SKM-1 treated with dmso at 0.1 percent for 144 hours (cell line): Measurements from ENCODE around the gene AUTS2.
A peak's percentile ranks its signal among the peaks of the same experiment; 100 is the strongest.

Experiments
- DNase-seq: peaks from one replicate; lab custom pipeline; 2025; ENCODE audit not compliant: unreplicated experiment; lab: John Stamatoyannopoulos, UW

The AUTS2 gene

DNA sequence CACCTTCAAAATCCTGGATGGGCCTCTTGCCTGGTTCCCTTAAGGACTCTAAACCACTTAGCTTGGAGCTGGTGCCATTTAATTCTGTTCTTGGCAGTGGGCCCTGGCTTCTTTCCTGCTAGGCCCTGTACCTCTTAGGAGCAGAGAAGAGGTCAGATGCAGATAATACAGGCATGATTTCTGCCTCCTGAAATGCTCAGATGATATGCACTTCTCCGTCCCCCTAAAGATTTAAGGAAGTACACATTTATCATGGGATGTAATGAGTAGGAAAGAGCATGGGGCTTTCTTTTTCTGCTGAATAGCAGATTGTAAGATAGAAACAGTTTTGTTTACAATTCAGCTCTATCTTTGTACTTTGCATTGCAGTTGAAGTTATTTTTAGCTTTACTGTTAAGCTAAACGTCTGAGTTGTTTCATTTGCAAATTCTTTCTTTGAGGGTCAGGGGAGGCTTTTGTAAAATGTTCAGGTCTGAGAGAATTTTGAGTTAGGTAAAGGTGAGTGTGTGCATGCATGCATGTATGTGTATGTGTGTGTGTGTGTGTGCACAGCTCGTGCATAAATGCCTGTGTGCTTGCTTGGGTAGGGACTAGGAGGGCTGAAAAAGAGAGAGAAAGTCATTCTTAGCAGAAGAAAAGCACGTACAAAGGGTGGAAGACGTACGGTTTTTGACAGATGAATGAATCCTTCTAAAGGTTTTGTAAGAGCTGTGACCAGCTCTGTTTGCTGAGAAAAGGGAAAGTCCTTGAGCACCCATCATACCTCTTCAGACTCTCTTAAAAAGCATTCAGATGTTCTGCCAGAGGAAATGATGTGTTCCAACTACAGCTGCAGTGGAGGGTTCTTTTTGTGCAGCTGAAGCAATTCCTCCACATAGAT, 364.2 kb downstream of the AUTS2 start:
- no peak for DNase-seq

DNA sequence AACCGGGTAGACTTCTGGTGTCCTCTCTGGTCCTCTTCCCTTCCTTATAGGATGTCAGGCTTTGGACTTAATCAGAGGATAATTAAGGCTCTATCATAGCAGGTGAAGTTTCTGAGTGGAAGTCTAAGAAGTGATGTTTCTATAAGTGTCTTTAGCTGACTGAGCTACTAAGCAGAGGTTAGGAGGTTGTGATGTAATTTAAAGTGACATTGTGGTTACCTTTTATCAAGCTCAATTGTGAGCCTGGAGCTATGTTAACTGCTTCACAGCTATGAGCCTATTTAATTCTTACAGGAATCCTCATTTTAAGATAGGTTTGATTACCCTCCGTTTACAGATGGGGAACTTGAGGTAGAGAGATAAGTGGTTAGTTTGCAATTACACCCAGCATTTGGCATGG, 365.1 kb downstream of the AUTS2 start:
- no peak for DNase-seq

DNA sequence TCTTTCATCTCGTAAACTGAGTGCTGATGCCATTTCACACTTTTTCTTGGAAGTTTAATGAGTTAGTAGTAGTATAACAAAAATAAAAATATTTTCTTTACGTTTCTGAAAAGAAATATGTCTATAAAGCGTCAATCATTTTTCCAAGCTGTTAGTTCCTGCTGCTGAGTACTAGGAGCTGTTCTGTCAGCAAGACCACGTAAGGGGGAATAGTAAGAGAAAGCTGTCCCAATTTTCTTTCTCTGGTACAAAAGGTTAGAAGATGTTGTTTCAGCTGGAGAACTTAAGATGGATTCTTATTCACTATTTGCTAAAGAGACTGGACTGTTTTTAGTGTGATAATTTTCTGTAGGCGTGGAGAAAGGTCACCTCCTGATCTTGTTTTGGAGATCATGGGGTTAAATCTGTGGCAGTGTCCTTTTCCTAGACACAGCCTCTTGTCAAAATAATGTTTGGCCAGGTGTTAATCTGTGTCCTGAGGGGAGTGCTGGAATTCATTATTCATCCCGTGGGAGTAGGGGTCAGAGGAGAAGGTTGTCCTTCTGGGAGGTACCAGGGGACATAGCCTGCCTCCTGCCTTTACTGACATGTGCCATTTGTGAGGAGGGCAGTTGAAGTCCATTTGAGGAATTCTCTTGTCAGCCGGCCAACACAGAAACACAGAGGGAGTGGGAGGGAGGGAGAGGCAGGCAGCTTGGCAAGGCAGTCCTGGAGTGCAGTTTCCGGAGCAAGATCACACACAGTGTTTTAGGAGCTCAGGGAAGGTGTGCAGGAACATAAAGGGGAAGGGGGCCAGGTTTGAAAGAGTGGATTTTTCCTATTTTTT, 368.7 kb downstream of the AUTS2 start:
- DNase-seq = no peak

DNA sequence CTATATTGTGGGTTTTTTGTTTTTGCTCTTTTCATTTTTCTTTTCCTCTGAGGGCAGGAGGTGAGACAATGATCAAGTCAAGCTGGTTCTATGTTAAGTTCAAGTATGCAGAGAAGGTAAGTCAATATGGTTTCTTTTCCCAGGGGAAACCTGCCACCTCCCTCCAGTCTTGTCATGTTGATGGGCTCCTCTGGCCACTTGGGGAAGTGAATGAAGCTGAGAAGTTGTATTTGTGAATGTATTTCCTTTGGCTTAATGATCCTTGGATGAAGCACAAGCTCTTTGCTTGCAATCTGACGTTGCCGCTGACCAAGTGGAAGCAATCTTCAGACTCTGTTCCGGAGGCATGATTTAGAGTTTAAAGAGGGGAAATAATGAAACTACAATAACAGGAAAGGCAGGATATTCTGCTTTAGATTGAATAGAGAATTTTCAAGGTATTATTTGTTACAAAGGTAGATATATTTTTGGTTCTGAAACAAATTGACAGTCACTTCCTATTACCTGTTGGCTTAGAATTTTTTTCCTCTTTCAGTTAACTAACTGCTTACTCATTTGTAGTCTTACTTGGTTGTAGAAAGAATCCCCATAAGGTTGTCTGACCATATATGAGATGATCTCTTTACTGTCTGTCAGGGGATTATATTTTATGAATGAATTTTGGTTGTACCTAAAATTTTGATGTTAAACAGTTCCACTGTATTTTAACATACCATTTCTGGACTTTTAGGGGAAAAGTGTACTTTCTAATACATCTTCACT, 369.6 kb downstream of the AUTS2 start:
- no peak for DNase-seq

DNA sequence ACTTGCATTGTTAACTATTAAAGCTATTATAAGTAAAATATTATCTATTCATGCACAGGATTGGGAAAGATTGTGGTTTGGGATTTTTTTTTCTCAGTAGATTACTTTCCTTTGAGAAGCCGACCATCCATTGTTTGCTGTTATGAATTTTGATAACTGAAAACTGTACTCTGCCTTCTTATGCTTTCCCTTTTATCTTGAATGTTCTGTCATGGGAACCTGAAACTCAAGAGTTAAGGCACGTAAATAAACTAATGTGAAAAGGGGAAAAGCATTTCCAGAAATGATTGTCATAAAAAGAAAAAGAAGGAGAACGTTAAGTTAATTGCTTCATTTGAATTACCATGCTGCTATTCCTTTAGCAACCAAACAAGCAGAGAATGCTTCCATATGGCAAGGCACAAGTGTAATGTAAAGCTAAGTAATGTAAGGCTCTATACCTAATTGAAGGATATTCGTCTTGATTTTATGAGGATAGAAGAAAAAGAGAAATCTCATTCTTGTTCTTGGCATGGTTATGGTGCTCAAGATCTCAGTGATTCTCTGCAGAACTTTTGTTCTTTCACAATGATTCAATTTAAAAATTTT, 370.8 kb downstream of the AUTS2 start:
- DNase-seq = no peak

DNA sequence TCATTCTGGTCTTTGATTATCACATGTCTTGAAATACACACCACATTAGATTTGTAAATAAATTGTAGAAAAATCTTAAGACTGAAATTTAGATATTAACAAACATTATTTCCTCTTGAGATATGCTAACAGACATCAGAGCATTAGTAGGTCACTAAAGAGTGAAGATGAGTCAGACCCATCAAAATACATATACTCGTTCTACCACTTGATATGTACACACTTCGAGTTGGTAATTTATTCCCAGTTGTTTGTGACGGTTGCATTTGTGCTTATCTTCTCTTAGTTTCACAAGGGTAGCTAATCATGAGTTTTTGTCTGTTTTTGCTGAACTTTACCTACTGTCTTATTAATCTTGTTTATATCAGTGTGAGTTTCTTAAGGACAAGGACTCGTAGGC, 383.4 kb downstream of the AUTS2 start:
- no peak for DNase-seq

DNA sequence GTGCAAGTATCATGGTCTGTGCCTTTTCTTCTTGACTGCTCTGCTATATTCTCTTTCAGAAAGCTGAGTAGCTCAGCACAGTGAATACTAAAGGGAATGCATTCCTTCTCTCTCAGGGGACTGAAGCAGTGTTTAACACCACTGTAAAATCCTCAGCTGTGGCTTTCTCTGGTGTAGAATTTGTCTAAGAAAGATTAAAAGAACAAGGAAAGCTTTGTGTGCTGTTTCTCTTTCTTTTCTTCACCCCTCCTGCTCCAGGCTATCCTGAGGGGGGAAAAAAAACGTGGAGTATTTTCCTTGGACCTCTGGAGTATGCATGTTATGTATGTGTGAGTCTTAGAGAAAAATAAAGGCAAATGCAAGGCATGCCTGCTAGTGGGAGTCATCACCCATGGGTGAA, 383.9 kb downstream of the AUTS2 start:
- no peak for DNase-seq

DNA sequence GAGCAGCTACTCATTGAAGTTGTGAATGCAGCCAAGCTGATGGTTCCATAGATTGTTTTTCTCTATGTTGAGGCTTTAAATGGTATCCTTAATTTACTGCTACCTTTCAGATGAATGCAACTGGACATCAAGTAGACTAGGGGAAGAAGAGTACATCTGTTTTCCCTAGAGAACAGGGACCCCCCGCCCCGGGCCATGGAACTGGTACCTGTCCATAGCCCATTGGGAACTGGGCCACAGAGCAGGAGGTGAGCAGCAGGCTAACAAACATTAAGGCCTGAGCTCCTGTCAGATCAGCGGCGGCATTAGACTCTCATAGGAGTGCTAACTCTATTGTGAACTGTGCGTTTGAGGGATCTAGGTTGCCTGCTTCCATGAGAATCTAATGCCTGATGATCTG, 391.3 kb downstream of the AUTS2 start:
- no peak for DNase-seq

DNA sequence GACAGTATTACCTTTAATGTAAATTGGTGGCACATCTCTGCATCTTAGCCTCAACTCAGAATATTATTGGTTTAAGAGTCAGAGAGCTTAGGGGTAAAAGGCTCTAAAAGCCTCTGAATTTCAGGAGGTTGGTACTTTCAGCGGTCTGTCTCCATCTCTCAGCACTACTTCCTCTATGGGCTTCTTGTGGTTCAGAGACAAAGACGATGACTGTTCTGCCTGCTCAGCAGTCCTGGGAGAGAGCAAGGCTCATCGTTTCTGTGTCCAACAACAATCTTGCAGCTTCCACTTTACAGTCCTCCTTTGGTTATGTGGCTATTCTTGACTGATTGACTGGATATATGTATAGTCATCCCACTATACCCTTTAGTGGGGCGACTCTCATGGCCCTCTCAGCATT, 394.7 kb downstream of the AUTS2 start:
- DNase-seq = peak; percentile 30

DNA sequence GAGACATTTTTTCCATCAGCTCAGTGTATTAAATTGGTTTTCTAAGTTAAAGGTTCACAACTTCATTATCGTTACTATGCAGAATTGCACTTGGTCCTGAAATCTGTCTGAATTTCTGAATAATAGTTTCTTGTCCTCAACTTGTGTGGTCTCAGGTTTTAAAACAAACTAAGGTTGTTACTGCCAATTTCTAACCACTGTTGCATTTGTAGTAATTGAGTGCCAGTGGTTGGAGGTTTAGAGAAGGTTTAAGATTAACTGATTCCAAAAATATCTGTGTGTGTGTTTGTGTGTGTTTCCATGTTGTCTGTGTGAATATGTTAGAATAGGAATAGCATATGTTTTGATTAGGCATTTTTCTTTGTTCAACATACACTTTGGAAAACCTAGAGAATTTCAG, 395.9 kb downstream of the AUTS2 start:
- DNase-seq = no peak

DNA sequence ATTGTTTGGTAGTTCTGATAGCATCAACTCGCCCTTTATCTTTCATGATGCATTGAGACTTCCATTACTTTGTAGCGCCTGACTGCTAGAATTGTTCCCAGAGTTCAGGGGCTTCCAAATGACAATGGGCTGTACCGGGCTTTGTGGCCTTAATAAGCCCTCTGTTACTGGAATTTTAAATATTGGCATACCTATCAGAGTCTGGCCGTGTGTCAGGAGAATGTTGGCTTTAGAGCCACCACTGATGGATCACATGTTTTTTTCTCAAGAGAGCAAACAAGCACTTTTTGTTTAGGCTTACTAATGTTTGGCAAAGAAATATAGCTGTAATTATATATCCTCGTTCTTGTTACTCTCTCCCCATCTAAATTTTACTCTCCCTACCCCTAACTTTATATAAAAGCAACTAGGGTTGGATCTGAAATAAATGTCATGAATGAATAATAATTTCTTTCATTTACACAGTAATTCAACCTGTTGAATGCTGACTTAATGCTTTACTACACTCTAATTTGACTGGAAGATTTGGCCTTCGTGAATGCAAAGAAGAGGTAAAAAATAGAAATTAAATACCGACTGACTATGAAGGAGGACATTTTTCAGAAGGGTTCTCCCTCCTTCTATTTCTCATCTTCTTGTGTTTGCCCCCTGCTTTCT, 396.7 kb downstream of the AUTS2 start:
- no peak for DNase-seq

DNA sequence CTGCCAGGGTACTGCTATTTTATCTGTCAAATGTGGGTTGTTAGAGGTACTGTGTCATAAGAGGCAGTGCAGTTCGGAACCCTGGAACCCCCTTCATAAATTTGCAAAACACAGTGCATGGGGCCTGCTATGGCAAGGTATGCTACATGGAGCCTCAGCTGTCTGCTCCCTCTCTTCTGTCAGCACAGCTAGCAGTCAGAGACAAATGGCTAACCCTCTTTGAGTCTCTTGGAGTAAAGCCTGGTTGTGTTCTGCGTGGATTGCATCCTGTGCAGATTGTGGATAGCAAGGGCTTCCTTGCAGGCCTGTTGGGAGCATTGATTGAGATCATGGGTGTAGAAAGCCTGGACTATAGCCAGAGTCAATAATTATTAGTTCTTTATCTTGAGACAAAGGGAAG, 397.8 kb downstream of the AUTS2 start:
- DNase-seq = no peak

DNA sequence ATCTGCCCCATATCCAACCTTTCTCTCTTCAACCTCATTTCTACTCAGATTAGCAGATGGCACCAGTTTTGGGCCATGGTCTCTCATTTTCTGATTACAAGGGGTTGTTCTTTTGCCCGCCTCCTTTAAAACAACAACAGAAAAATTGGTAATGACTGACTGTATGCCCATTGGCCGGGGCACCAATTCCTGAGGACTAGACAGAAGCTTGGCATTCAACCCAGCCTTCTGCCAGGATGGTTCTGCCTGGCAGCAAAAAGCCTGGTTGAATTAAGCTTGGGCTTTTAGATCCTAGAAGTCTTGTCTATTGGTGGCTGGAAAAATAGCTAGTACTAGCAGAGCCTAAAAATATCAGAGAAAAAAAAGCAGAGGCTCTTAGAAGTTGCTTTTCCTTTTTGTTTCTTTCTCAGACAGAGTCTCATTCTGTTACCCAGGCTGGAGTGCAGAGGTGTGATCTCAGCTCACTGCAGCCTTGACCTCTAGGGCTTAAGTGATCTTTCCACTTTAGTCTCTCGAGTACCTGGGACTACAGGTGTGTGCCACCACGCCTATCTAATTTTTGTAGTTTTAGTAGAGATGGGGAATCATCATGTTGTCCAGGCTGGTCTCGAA, 402.6 kb downstream of the AUTS2 start:
- no peak for DNase-seq

DNA sequence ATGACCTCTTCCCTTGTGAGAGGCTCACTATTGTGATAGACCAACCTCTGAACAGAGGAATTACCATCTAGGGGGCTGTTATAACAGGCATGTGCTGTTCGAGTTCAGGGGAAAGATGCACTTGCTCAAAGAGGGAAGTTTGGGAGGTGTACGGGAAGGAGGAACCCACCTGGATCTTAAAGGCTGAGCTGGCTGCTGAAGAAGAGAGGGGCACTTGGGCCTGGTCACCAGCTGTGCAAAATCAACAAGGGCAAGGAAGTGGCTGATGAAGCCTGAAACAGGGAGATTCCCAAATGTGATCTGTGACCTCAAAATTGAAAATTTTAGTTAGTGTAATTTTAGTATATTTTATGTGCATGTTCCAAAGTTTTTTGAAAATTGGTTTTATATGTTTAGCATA, 407.2 kb downstream of the AUTS2 start:
- DNase-seq = no peak

DNA sequence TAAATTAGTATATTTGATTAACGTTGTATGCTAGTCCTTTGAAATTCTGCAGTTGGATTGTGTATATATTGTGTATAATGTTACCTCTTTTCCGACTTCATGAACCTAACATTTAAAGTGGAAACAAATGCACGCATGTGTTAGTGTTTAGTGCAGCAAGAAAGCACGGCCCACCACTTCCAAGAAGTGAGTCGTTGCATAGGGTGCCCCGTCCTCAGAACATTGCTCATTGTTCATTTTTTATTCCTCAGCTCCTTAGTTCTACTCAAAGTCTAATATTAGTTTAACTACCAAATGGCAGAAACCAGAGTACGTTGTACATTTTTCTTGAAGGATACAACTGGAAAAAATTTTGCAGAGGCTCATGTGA, 407.6 kb downstream of the AUTS2 start:
- no peak for DNase-seq

DNA sequence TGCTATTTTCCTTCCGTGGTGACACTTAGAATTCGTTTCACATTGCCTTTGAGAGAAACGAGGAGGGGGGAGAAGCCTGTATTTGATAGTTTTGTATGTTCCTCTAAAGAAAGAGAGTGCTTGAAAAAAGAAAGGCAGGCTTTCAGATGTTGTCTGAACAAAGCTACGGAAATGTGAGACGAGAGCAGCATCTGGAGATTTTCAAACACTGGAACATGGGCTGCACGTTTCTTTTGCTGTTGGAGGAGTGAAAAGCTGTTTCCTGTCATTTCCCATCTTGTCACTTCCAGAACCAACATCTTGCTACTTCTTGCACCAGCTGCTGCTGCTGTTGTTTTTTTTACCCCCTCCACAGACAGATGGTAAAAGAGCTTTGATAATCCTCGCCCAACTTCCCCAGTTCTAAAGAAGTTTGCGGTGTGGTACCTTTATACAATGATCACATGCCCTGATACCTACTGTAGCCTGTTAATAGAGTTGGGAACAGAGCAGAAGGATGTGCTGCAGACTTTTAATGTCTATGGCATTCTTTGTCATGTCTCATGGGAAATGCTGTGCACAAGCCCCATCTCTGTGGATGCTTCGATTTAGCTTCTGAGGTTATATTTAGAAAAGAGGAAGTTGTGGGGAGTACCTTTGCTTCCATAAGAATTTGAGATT, 408.1 kb downstream of the AUTS2 start:
- peak; percentile 51 for DNase-seq

DNA sequence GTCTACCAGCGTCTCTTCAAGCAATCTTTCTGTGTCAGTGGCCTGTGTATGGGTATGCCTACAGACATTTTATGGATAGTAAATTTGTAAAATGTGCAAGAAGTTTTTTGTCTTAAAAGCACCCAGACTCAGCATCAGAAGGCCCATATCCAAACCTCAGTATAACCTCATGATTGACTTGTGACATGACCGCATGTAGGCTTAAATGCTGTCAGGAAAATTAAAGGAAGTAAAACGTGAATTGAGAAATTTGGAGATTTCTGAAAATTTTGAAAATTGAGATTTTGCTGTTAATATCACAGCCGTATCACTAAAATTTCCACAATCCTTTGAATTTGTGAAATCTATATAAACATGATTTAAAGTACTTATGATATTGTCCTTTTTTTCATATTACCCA, 410.2 kb downstream of the AUTS2 start:
- DNase-seq = no peak

DNA sequence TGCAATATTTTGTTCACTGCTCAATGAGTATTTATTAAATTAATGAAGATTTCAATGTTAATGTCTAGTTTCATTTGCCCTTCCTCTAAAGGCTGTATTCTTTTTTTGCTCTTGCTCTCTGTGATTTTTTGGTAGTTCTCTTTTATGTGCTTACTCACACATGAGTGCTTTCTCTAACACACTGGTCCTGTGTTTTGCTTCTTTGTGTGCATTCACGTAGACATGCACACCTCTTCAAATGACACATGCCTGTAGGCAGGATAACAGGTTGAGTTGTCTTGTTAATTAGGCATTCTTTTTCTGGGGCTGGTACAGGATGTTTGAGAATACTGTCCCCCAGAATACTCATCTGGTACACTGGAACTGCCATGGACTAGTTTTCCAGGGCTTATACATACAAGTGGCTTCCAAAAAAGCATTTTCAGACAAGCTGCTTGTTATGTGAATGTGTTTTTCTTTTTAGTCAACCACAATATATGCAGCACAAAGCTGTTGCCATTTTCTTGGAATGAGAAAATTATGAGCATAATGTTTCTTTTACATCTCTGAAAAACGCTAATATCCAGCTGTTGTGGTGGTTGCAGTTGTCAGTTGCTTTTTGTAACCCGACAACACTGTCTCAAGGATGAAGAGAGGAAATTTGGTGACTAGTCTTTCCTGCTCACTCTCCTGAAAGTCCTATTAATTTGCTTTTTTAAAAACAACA, 416.4 kb downstream of the AUTS2 start:
- no peak for DNase-seq

DNA sequence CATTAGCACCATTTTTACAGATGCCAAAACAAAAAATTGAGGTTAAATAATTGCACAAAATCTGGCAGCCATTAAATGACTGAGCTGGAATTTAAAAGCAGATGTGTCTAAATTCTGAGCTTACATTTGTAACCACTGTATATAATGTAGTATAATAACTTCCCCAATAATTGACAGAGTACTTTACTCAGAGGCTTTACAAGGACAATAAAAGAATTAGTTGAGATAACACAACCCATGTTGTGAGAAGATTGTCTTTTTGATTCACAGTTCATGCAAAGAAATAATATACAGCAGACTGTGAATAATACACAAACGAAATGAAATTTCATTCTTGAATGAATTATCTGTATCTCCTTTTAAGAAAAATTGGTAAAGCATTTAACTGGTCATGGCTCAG, 417.1 kb downstream of the AUTS2 start:
- DNase-seq = no peak
